IPS-20b (cell line): Measurements from ENCODE around the gene UBTF.

Experiments used
- H3K27ac ChIP-seq: one replicate; pipeline ENCODE4 v1.5.1; 2013; ENCODE audit warnings: low read length
- H3K27me3 ChIP-seq: 2 replicates; pipeline ENCODE4 v1.6.1; 2013; ENCODE audit warnings: mild to moderate bottlenecking, low read length, inconsistent platforms; ENCODE audit not compliant: insufficient read depth
- H3K36me3 ChIP-seq: 2 replicates; pipeline ENCODE4 v1.6.1; 2013; ENCODE audit warnings: low read depth, mild to moderate bottlenecking, inconsistent platforms, low read length, moderate library complexity; ENCODE audit not compliant: insufficient read depth
- H3K4me1 ChIP-seq: 2 replicates; pipeline ENCODE4 v1.6.1; 2013; ENCODE audit warnings: mild to moderate bottlenecking, control low read depth, inconsistent platforms, low read length, moderate library complexity; ENCODE audit not compliant: insufficient read depth
- H3K4me3 ChIP-seq: 2 replicates; pipeline ENCODE4 v1.5.1; 2013; ENCODE audit warnings: mild to moderate bottlenecking, low read length, inconsistent platforms
- H3K9ac ChIP-seq: 2 replicates; pipeline ENCODE4 v1.6.1; 2013; ENCODE audit warnings: low read depth, mild to moderate bottlenecking, inconsistent platforms, low read length, moderate library complexity
- H3K9me3 ChIP-seq: 2 replicates; pipeline ENCODE4 v1.6.1; 2013; ENCODE audit warnings: mild to moderate bottlenecking, low read depth, low read length, inconsistent platforms; ENCODE audit not compliant: insufficient read depth

Gene UBTF

GRCh38 chr17:44219616-44220212 is at the start of gene UBTF:
TSS of gene UBTF (minus strand) at chr17:44219675. CDS start at chr17:44218229, 1,446 bp downstream.
- H3K27me3 ChIP-seq: no peaks in the 10 kb centered on the region; the same call in 1 of the 2 replicates

GRCh38 chr17:44268709-44269534 is 49.4 kb upstream of the UBTF start:
- H3K4me1 ChIP-seq: no peaks in the 10 kb centered on the region
- no peaks in the 10 kb centered on the region for H3K9me3 ChIP-seq
- no peak overlapping the region for H3K27ac ChIP-seq
- no peak overlapping the region for H3K9ac ChIP-seq
- H3K36me3 ChIP-seq: no peaks in the 10 kb centered on the region
- no peak overlapping the region for H3K4me3 ChIP-seq
- H3K27me3 ChIP-seq: no peaks in the 10 kb centered on the region

More at GRCh38 chr17:44219616-44220212, at the start of gene UBTF:
- Histone ChIP-seq H3K4me1 (peaks cover 6% of the 10 kb centered on the region), H3K27ac (peak within 1 kb of the TSS; percentile 14), H3K9me3 (no peaks in the 10 kb centered on the region), H3K4me3 (peak within 1 kb of the TSS; percentile 86), H3K36me3 (peaks cover 29% of the 10 kb centered on the region), H3K9ac (peak within 1 kb of the TSS; percentile 96)

GRCh38 chr17:44267818-44268490 is 48.5 kb upstream of the UBTF start, which contains the start of gene SLC4A1:
TSS of gene SLC4A1 (minus strand) at chr17:44268135. CDS start at chr17:44262866, 5,269 bp downstream.
- H3K27me3 ChIP-seq: no peaks in the 10 kb centered on the region
- no peaks in the 10 kb centered on the region for H3K4me1 ChIP-seq

GRCh38 chr17:44267165-44267455 is 47.6 kb upstream of the UBTF start:
- H3K9me3 ChIP-seq: no peaks in the 10 kb centered on the region
- no peak overlapping the region for H3K9ac ChIP-seq
- no peaks in the 10 kb centered on the region for H3K27me3 ChIP-seq
- H3K4me1 ChIP-seq: no peaks in the 10 kb centered on the region
- no peaks in the 10 kb centered on the region for H3K36me3 ChIP-seq
- H3K27ac ChIP-seq: no peak overlapping the region
- H3K4me3 ChIP-seq: no peak overlapping the region

More at GRCh38 chr17:44267818-44268490, 48.5 kb upstream of the UBTF start, which contains the start of gene SLC4A1:
- Histone ChIP-seq H3K27ac (no peak within 1 kb of the TSS), H3K9ac (no peak within 1 kb of the TSS), H3K36me3 (no peaks in the 10 kb centered on the region), H3K9me3 (no peaks in the 10 kb centered on the region), H3K4me3 (no peak within 1 kb of the TSS)

- no peak overlapping the region for H3K27ac ChIP-seq
- no peaks in the 10 kb centered on the region for H3K4me1 ChIP-seq
- no peaks in the 10 kb centered on the region for H3K9me3 ChIP-seq
- no peak overlapping the region for H3K9ac ChIP-seq
- no peaks in the 10 kb centered on the region for H3K27me3 ChIP-seq
- no peak overlapping the region for H3K4me3 ChIP-seq
- H3K36me3 ChIP-seq: no peaks in the 10 kb centered on the region
These were observed 47.1 kb upstream of the UBTF start for GRCh38 chr17:44266402-44267164.

GRCh38 chr17:44263345-44263902 is 43.9 kb upstream of the UBTF start:
- Histone ChIP-seq H3K4me3 (no peak overlapping the region), H3K9ac (no peak overlapping the region), H3K9me3 (no peaks in the 10 kb centered on the region), H3K27me3 (no peaks in the 10 kb centered on the region), H3K36me3 (no peaks in the 10 kb centered on the region), H3K4me1 (no peaks in the 10 kb centered on the region), H3K27ac (no peak overlapping the region)

- Histone ChIP-seq H3K4me1 (no peaks in the 10 kb centered on the region), H3K27me3 (no peaks in the 10 kb centered on the region), H3K9me3 (no peaks in the 10 kb centered on the region), H3K9ac (no peak overlapping the region), H3K4me3 (no peak overlapping the region), H3K36me3 (no peaks in the 10 kb centered on the region), H3K27ac (no peak overlapping the region)
These were observed 43.3 kb upstream of the UBTF start for GRCh38 chr17:44262654-44263225.

- Histone ChIP-seq H3K4me1 (no peaks in the 10 kb centered on the region), H3K27ac (no peak overlapping the region), H3K36me3 (no peaks in the 10 kb centered on the region), H3K27me3 (no peaks in the 10 kb centered on the region), H3K4me3 (no peak overlapping the region), H3K9ac (no peak overlapping the region), H3K9me3 (no peaks in the 10 kb centered on the region)
These were observed 40.8 kb upstream of the UBTF start for GRCh38 chr17:44260296-44260695.

GRCh38 chr17:44258811-44259351 is 39.4 kb upstream of the UBTF start:
- no peaks in the 10 kb centered on the region for H3K27me3 ChIP-seq
- H3K9ac ChIP-seq: no peak overlapping the region
- H3K4me1 ChIP-seq: no peaks in the 10 kb centered on the region
- no peak overlapping the region for H3K27ac ChIP-seq
- no peaks in the 10 kb centered on the region for H3K9me3 ChIP-seq
- H3K36me3 ChIP-seq: no peaks in the 10 kb centered on the region
- no peak overlapping the region for H3K4me3 ChIP-seq

GRCh38 chr17:44257815-44258760 is 38.6 kb upstream of the UBTF start:
- Histone ChIP-seq H3K4me3 (no peak overlapping the region), H3K4me1 (no peaks in the 10 kb centered on the region), H3K9me3 (no peaks in the 10 kb centered on the region), H3K36me3 (no peaks in the 10 kb centered on the region), H3K9ac (no peak overlapping the region), H3K27me3 (no peaks in the 10 kb centered on the region), H3K27ac (no peak overlapping the region)
